ENCODE data around the gene SLC43A2.
"Not testable (repeated sequence)": the region's sequence is repeated elsewhere in the genome, so short reads cannot be mapped to it uniquely, and the experiment has no call there.

SLC43A2 gene

DNA sequence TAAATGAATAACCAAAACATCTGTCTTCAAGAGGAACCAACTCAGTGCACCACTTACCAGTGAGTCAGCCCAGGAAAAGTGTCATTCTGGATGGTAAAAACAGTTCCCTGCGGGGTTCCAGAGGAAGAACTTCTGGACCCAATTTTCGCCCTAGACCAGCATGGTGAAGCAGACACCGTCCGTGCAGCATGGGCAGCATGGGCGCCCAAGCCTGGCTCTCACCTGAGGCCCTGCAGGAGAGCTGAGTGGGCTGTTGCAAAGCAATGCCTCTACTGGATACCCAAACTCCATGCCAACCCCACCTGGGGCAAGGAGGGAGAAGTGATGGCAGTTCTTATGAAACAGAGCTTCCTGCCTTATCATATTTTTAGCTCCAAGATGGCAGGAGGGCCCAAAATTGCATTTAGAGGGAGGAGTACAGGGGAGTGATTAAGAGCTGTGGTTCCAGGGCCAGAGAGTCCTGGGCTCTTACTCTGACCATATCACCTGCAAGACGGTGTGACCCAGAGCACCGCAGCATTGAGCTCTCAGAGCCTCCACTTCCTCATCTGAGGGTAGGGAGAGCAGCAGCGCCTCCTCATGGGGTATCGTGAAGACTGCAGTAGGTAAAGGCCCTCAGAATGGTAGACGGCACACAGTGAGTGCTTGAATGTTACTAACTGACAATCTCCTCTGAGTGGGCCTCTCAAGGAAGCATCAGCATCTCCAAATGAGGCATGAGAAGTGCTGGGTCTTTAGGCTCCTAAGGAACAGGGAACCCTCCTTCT is 95.6 kb downstream of the SLC43A2 start:
- DNase-seq = peak; percentile 61

DNA sequence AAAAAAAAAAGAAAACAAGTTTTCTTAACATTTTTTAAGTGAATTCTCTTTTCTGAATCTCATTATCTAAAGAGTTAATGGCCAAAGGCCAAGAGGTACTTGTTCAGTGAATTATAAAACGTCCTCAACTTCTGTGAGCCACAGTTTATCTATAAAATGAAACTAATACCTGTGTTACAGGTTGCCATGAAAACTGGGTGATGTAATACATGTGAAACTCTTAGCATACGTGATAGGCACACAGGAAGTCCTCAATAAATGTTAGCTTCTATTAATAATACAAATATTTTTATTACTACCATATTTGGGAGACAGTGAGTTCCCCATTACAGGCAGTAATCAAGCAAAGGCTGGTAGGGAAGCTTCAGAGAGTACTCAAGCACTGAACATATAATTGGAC is 98.8 kb downstream of the SLC43A2 start:
- DNase-seq = no peak

DNA sequence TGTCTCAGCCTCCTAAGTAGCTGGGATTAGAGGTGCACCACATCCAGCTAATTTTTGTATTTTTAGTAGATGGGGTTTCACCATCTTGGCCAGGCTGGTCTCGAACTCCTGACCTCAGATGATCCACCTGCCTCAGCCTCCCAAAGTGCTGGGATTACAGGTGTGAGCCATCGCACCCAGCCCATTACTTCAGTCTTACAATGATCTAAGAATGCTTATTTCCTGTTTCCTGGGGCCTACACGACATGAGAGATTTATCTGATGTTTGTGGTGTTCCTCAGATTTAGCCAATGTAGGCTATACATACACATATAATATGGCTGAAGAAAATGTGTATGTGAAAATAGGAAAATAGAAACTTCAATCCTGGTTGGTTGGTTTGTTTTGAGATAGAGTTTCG is 101.8 kb downstream of the SLC43A2 start:
- DNase-seq = not testable (repeated sequence)

DNA sequence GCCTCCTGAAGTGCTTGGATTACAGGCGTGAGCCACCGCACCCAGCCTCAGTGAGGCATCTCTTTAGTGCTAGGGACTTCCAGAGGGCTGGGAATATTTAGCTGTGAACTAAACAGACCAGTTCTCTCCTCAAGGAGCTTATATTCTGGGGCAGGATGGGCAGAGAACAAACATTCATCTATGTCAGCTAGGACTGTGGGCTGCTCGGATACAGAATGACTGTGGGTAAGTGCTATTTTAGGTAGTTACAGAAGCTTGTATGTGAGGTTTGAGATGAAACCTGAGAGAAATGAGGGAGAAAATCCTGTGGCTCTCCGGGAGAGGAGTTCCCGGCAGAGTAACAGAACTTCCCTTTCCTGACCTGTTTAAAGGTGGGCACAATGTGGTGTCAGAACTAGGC is 106.0 kb downstream of the SLC43A2 start:
- DNase-seq = no peak

DNA sequence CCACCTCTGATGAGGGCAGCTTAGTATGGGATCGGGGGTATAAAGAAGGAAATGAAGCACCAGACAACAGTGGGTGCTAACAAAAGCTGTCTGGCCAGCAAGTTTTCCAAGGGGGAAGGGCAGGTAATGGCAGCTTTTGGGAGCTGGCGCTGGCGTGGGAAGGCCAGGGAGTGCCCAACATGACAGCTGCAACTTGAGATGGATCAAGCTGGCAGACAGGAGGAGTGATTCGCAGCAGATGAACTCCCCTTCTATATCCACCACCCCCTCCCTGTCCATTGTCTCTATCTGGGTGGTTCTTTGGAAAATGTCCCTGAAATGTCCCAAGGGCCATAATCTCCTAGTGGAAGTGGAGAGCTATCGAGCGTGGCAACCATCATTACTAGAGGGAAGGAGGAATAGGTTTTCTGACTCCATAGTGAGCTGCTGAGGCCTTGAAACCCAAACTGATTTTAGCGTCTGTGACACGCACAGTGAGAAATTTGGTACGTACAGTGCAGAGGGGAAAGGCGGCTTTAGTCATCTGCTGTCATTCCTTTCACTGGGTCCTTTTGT is 107.5 kb downstream of the SLC43A2 start:
- no peak for DNase-seq

DNA sequence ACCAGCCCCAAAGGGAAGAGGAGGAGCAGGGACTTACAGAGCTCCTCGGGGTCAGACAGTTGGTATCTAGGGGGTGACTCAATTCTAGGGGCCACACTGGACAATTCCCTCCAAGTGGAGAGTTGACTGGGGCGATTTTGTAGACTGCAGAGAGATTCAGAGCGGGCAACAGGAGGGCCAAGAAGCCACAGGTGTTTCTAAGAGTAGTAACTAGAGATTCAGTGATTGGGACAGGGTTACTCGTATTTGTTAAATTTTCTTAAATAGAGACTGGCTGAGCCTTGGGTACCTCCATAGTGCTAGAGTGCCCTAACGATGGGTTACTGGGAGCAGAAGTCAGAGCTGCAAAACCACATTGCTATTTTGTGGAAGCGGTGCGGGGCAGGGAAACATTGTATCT is 109.0 kb downstream of the SLC43A2 start:
- DNase-seq = no peak

Data from activated CD4-positive, alpha-beta T cell treated with anti-CD3 and anti-CD28 coated beads for 48 hours (primary cell).